D721Med (cell line): ENCODE measurements around the gene GKN2.
"Not testable (repeated sequence)": the region's sequence is repeated elsewhere in the genome, so short reads cannot be mapped to it uniquely, and the experiment has no call there.

Experiments used
- DNase-seq: peaks from one replicate; pipeline ENCODE4 v3.0.0; 2011; ENCODE audit warnings: low spot score; ENCODE audit not compliant: insufficient read length
- FAIRE-seq: peaks from 2 replicates; lab custom pipeline; 2011; peaks lifted over from hg19 to GRCh38; lab: Jason Lieb, UNC
- CTCF ChIP-seq: IDR thresholded peaks from 2 replicates; pipeline ENCODE4 v1.5.1; 2012; ENCODE audit warnings: mild to moderate bottlenecking, control low read depth; ENCODE audit not compliant: insufficient read depth; ENCODE audit errors: missing control alignments

Gene GKN2

GRCh38 chr2:68964282-68964681, 11.6 kb upstream of the GKN2 start:
- no peak for FAIRE-seq

GRCh38 chr2:68961380-68961779, 8.7 kb upstream of the GKN2 start:
- TF ChIP-seq CTCF: no peak
- no peak for FAIRE-seq
- no peak for DNase-seq

More at GRCh38 chr2:68964282-68964681, 11.6 kb upstream of the GKN2 start:
- no peak for TF ChIP-seq CTCF
- DNase-seq: no peak

GRCh38 chr2:68959001-68959400, 6.3 kb upstream of the GKN2 start:
- DNase-seq (no peak), FAIRE-seq (no peak)
- TF ChIP-seq CTCF: no peak

- FAIRE-seq, DNase-seq: not testable (repeated sequence)
Observed at GRCh38 chr2:68955432-68955831, 2.7 kb upstream of the GKN2 start.

GRCh38 chr2:68951899-68952298, 794 bp downstream of the GKN2 start:
- FAIRE-seq: no peak
- no peak for TF ChIP-seq CTCF

GRCh38 chr2:68948710-68949109, 4.0 kb downstream of the GKN2 start:
- DNase-seq (no peak), FAIRE-seq (no peak)
- no peak for TF ChIP-seq CTCF

More at GRCh38 chr2:68951899-68952298, 794 bp downstream of the GKN2 start:
- DNase-seq: no peak

GRCh38 chr2:68946117-68946516, 6.6 kb downstream of the GKN2 start:
- FAIRE-seq (no peak), DNase-seq (no peak)
- TF ChIP-seq CTCF: no peak
